ENCODE results near the gene RCCD1. TPM values are rescaled to one million over a fixed set of nuclear protein-coding genes. Genes with fewer than 3 reads are reported as not detected.
A peak's percentile ranks its signal among the peaks of the same experiment; 100 is the strongest.

RCCD1 gene
- total and polyA plus RNA-seq, 2 experiments from 2014 or later, result 9.8 to 13.0 TPM

- Histone ChIP-seq H3K4me2 (ENCODE audit: unreplicated experiment) (no peak overlapping the region), H3F3A (ENCODE audit: insufficient read depth) (no peaks in the 10 kb centered on the region; the same call in 1 of the 2 replicates), H3K9me3 (ENCODE audit: low read depth) (no peaks in the 10 kb centered on the region), H3K4me3 (no peak overlapping the region), H2AFZ (peak overlapping the region; percentile 61), H3K9me2 (ENCODE audit: insufficient read depth) (no peaks in the 10 kb centered on the region), H3K27me3 (replicated peaks; ENCODE audit: insufficient read depth) (no peaks in the 10 kb centered on the region), H3K36me3 (ENCODE audit: low read depth) (peaks cover 10% of the 10 kb centered on the region; the same call in 1 of the 2 replicates), H4K20me1 (ENCODE audit: insufficient read depth) (no peaks in the 10 kb centered on the region), H3K4me1 (ENCODE audit: insufficient read depth) (no peaks in the 10 kb centered on the region), H3K79me2 (ENCODE audit: insufficient read depth) (peaks cover 97% of the 10 kb centered on the region), H3K27ac (no peak overlapping the region), H3K9ac (no peak overlapping the region)
- DNase-seq, result no peak
- TF ChIP-seq EZH2 (IDR thresholded peaks at IDR 0.05; ENCODE audit: insufficient read depth, poor library complexity, severe bottlenecking), result no peak
- no peak for TF ChIP-seq EZH2phosphoT487 (IDR thresholded peaks at IDR 0.05; ENCODE audit: insufficient read depth, low read depth)
- WGBS, 2 experiments (ENCODE audit: low coverage in 1 of 2, low lambda C conversion rate in 2 of 2, missing lambda C conversion rate in 2 of 2), result 75 to 81% methylated on average over 7 of the region's 7 CpGs
- in situ Hi-C loops (cut with MboI), result no loop called here
These were observed 33.0 kb downstream of the RCCD1 start for GRCh38 chr15:90987561-90988141.

- H3K9ac ChIP-seq, result no peak overlapping the region
- peak overlapping the region; percentile 61 for H2AFZ ChIP-seq
These were observed 33.6 kb downstream of the RCCD1 start for GRCh38 chr15:90988296-90988695.

GRCh38 chr15:90989040-90989768 is 34.5 kb downstream of the RCCD1 start:
- Histone ChIP-seq H4K20me1 (ENCODE audit: insufficient read depth) (no peaks in the 10 kb centered on the region), H2AFZ (peak overlapping the region; percentile 61; the same call in 1 of the 2 replicates), H3K4me1 (ENCODE audit: insufficient read depth) (no peaks in the 10 kb centered on the region)

More at GRCh38 chr15:90988296-90988695, 33.6 kb downstream of the RCCD1 start:
- no peaks in the 10 kb centered on the region for H3K4me1 ChIP-seq (ENCODE audit: insufficient read depth)
- H4K20me1 ChIP-seq (ENCODE audit: insufficient read depth), result no peaks in the 10 kb centered on the region
- no peak overlapping the region for H3K4me3 ChIP-seq
- H3K9me2 ChIP-seq (ENCODE audit: insufficient read depth), result no peaks in the 10 kb centered on the region
- no peak for DNase-seq
- no peaks in the 10 kb centered on the region for H3K9me3 ChIP-seq (ENCODE audit: low read depth)
- WGBS, 2 experiments (ENCODE audit: low coverage in 1 of 2, low lambda C conversion rate in 2 of 2, missing lambda C conversion rate in 2 of 2), result 82 to 93% methylated on average over 6 of the region's 6 CpGs
- no peaks in the 10 kb centered on the region; the same call in 1 of the 2 replicates for H3F3A ChIP-seq (ENCODE audit: insufficient read depth)
- no peak overlapping the region for H3K4me2 ChIP-seq (ENCODE audit: unreplicated experiment)
- peaks cover 100% of the 10 kb centered on the region for H3K79me2 ChIP-seq (ENCODE audit: insufficient read depth)
- H3K27ac ChIP-seq, result no peak overlapping the region
- no peak for TF ChIP-seq EZH2 (IDR thresholded peaks at IDR 0.05; ENCODE audit: insufficient read depth, poor library complexity, severe bottlenecking)
- no peak for TF ChIP-seq EZH2phosphoT487 (IDR thresholded peaks at IDR 0.05; ENCODE audit: insufficient read depth, low read depth)
- H3K36me3 ChIP-seq (ENCODE audit: low read depth), result peaks cover 5% of the 10 kb centered on the region; the same call in 1 of the 2 replicates
- H3K27me3 ChIP-seq (replicated peaks; ENCODE audit: insufficient read depth), result no peaks in the 10 kb centered on the region
- in situ Hi-C loops (cut with MboI), result no loop called here

GRCh38 chr15:90990446-90990845 is 35.8 kb downstream of the RCCD1 start:
- TF ChIP-seq EZH2phosphoT487 (IDR thresholded peaks at IDR 0.05; ENCODE audit: insufficient read depth, low read depth) (no peak), EZH2 (IDR thresholded peaks at IDR 0.05; ENCODE audit: insufficient read depth, poor library complexity, severe bottlenecking) (no peak)
- no peaks in the 10 kb centered on the region for H3K36me3 ChIP-seq (ENCODE audit: low read depth)
- 99 to 100% methylated on average over 4 of the region's 4 CpGs for WGBS, 2 experiments (ENCODE audit: low coverage in 1 of 2, low lambda C conversion rate in 2 of 2, missing lambda C conversion rate in 2 of 2)
- no peak overlapping the region for H3K9ac ChIP-seq
- H3K4me3 ChIP-seq, result no peak overlapping the region
- no peaks in the 10 kb centered on the region for H3K9me2 ChIP-seq (ENCODE audit: insufficient read depth)
- H3K4me1 ChIP-seq (ENCODE audit: insufficient read depth), result no peaks in the 10 kb centered on the region
- H2AFZ ChIP-seq, result peak overlapping the region; percentile 7; the same call in 1 of the 2 replicates
- DNase-seq, result no peak
- peaks cover 88% of the 10 kb centered on the region for H3K79me2 ChIP-seq (ENCODE audit: insufficient read depth)
- H3F3A ChIP-seq (ENCODE audit: insufficient read depth), result peaks cover 8% of the 10 kb centered on the region
- in situ Hi-C loops (cut with MboI), result no loop called here
- H3K4me2 ChIP-seq (ENCODE audit: unreplicated experiment), result no peak overlapping the region
- H3K9me3 ChIP-seq (ENCODE audit: low read depth), result no peaks in the 10 kb centered on the region
- H4K20me1 ChIP-seq (ENCODE audit: insufficient read depth), result no peaks in the 10 kb centered on the region
- H3K27me3 ChIP-seq (replicated peaks; ENCODE audit: insufficient read depth), result no peaks in the 10 kb centered on the region
- H3K27ac ChIP-seq, result no peak overlapping the region

More at GRCh38 chr15:90989040-90989768, 34.5 kb downstream of the RCCD1 start:
- H3K9me3 ChIP-seq (ENCODE audit: low read depth), result no peaks in the 10 kb centered on the region
- in situ Hi-C loops (cut with MboI), result no loop called here
- no peak for DNase-seq
- no peak overlapping the region for H3K4me3 ChIP-seq
- WGBS, 2 experiments (ENCODE audit: low coverage in 1 of 2, low lambda C conversion rate in 2 of 2, missing lambda C conversion rate in 2 of 2), result 83 to 84% methylated on average over 7 of the region's 7 CpGs
- no peak overlapping the region for H3K4me2 ChIP-seq (ENCODE audit: unreplicated experiment)
- H3K9ac ChIP-seq, result no peak overlapping the region
- TF ChIP-seq EZH2 (IDR thresholded peaks at IDR 0.05; ENCODE audit: insufficient read depth, poor library complexity, severe bottlenecking) (no peak), EZH2phosphoT487 (IDR thresholded peaks at IDR 0.05; ENCODE audit: insufficient read depth, low read depth) (no peak)
- H3F3A ChIP-seq (ENCODE audit: insufficient read depth), result no peaks in the 10 kb centered on the region; the same call in 1 of the 2 replicates
- H3K27me3 ChIP-seq (replicated peaks; ENCODE audit: insufficient read depth), result no peaks in the 10 kb centered on the region
- peaks cover 100% of the 10 kb centered on the region for H3K79me2 ChIP-seq (ENCODE audit: insufficient read depth)
- no peaks in the 10 kb centered on the region for H3K36me3 ChIP-seq (ENCODE audit: low read depth)
- H3K9me2 ChIP-seq (ENCODE audit: insufficient read depth), result no peaks in the 10 kb centered on the region
- H3K27ac ChIP-seq, result no peak overlapping the region
